Aorta (tissue), 5 donors: ENCODE measurements around the gene EPOP. TPM values are rescaled to one million over a fixed set of nuclear protein-coding genes. Genes with fewer than 3 reads are reported as not detected.

Experiments used
- ATAC-seq: fragments of 200-7000 bp; cut with Tn5 transposase; one replicate; pipeline ENCODE4 v1.9.1; 2022; ENCODE audit warnings: moderate library complexity; ENCODE audit not compliant: low FRiP score
- DNase-seq, 2 donors: peaks; one replicate each; pipeline ENCODE4 v3.0.0-alpha.2; 2020
- H3K27ac ChIP-seq, 2 donors: one replicate each; pipeline ENCODE4 v1.5.1; 2013; ENCODE audit warnings: low read length in 2 of 2, mild to moderate bottlenecking in 2 of 2, moderate library complexity in 2 of 2, control low read depth in 1 of 2, inconsistent platforms in 1 of 2, low read depth in 1 of 2
- H3K27me3 ChIP-seq, 2 donors: one replicate each; pipeline ENCODE4 v1.6.1; 2013; ENCODE audit warnings: control low read depth in 1 of 2, low read length in 1 of 2, mild to moderate bottlenecking in 1 of 2, moderate library complexity in 1 of 2; ENCODE audit not compliant: insufficient read depth in 2 of 2, control insufficient read depth in 1 of 2
- H3K36me3 ChIP-seq, 2 donors: one replicate each; pipeline ENCODE4 v1.6.1; 2013; ENCODE audit warnings: control low read depth in 1 of 2, low read length in 1 of 2, mild to moderate bottlenecking in 1 of 2; ENCODE audit not compliant: insufficient read depth in 2 of 2, control insufficient read depth in 1 of 2
- H3K4me1 ChIP-seq, 2 donors: one replicate each; pipeline ENCODE4 v1.6.1; 2013; ENCODE audit warnings: low read length in 2 of 2, control low read depth in 1 of 2, mild to moderate bottlenecking in 1 of 2, moderate library complexity in 1 of 2; ENCODE audit not compliant: insufficient read depth in 2 of 2, control insufficient read depth in 1 of 2
- H3K4me3 ChIP-seq, 2 donors: one replicate each; pipeline ENCODE4 v1.5.1; 2013; ENCODE audit warnings: low read length in 2 of 2, control low read depth in 1 of 2, mild to moderate bottlenecking in 1 of 2
- H3K9me3 ChIP-seq: one replicate; pipeline ENCODE4 v1.6.1; 2013; ENCODE audit warnings: mild to moderate bottlenecking, low read length; ENCODE audit not compliant: control insufficient read depth
- WGBS, 2 donors: extraction: QIAGEN DNeasy Blood & Tissue Kit; methylation state at CpG; one replicate each; pipeline ENCODE4 v1.1.7; 2013; 5-methylcytosine and 5-hydroxymethylcytosine counted together
- intact Hi-C, 2 donors: fragments of 100-400 bp; cut with DNase I; formaldehyde crosslinking; loops; one replicate each; pipeline versions ENCODE4 v1.14.2 to v1.15.0; 2022
- polyA plus RNA-seq, 2 donors: library from polyadenylated mRNA; stranded (reverse); fragments of 200-250 nt; gene quantifications; one replicate each; pipeline ENCODE4 v1.2.3, GENCODE V29; 2013
- total RNA-seq, 2 donors: library from RNA; stranded (reverse); fragmentation: NEBNext Ultra II Directional; extraction: Animal tissue kit (Norgen Biotek cat#: 25700); gene quantifications; one replicate each; pipeline ENCODE4 v1.2.1, GENCODE V29; 2021
- donor health status: healthy with polysubstance abuse.
- donor health status: Bipolar disorder and iron deficiency.
- donor health status: DM: no; HTN: no; CAD: no.
- donor health status: DM: no; HTN: no; CAD: no.
- donor health status: DM: yes; HTN: yes; CAD: no.

EPOP gene
- total and polyA plus RNA-seq, 4 donors, result 0.64 to 1.5 (median 1.3) TPM; not detected in 1

DNA sequence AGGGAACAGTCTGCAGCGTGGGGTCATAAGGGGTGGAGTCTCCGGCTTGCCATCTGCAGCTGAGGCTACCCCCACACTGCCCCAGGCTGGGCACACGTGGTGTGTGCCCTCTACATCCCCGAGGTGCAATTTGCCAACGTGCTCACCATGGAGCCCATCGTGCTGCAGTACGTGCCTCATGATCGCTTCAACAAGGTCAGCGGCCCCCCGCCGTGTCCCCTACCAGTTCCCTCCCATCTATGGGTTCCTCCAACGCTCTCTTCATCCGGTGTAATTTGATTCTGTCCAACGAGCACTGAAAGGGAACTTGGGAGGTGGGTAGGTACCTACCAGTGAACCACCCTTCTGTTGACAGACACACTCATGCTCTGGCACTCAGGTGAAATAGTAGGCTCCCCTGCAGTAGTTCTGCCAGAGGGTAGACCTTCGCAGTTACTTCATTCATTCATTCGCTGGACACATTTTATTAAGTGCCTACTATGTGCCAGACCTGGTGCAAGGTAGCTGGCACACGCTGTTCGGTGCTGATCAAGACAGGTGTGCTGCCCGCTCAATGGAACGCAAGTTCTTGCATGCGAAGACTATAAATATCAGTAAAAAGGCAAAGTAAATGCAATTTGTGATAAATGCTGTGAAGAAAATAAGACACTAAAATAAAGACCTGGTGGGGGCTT, 33.1 kb upstream of the EPOP start:
- no peaks in the 10 kb centered on the region for H3K27me3 ChIP-seq
- WGBS, 2 donors, result 77 to 81% methylated on average over 21 of the region's 21 CpGs
- no peak for ATAC-seq

DNA sequence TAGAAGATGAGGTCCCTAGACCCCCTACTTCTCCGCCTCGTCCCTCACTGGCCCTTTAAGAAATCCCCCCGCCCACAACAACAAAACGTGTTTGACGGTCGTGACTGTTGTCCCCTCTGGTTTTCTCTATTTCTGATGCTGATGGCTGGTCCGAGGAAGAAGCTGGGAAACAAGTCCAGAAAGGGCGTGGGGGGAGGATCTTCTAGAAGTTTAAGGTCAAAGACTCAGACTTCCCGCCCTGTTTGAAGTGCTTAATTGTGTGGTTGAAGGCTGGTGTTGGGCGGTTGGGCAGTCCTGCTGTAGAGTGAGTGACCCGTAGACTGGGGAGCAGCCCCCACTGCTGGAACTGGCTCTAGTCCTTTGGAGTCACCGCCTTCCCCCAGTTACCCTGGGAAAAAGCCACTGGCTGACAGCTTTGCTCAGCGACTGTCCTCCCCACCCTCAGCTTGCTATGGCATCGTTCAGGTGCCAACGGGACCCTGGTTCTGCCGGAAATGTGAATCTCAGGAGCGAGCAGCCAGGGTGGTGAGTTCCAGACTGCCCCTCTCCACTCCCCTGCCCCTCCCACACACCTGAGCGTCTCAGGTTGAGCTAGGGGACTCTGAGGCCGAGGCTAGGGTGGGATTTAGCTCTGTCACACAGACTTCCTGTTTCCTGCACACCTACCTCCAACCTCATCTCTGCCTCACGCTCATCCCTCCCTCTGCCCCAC, 31.9 kb upstream of the EPOP start:
- Histone ChIP-seq H3K27me3 (no peaks in the 10 kb centered on the region), H3K4me1 (peaks cover 0 to 3% of the 10 kb centered on the region in 2 donors), H3K27ac (peak overlapping the region in 1 of 2 donors; percentile 64), H3K36me3 (no peaks in the 10 kb centered on the region), H3K9me3 (no peaks in the 10 kb centered on the region), H3K4me3 (peak overlapping the region; percentile 85 to 87)
- DNase-seq (no peak), ATAC-seq (no peak)
- WGBS, 2 donors, result 15% methylated on average over 20 of the region's 20 CpGs
- intact Hi-C loops, result loop anchor here in 1 of 2 donors (2.0 kb wide), 1 partner anchor 22 kb away; no protein-coding TSS in a partner anchor

More for the DNA sequence above, 33.1 kb upstream of the EPOP start:
- Histone ChIP-seq H3K4me3 (no peak overlapping the region), H3K9me3 (no peaks in the 10 kb centered on the region), H3K4me1 (peaks cover 0 to 3% of the 10 kb centered on the region in 2 donors), H3K27ac (no peak overlapping the region), H3K36me3 (no peaks in the 10 kb centered on the region)
- intact Hi-C loops, result loop anchor here in 1 of 2 donors (2.0 kb wide), 1 partner anchor 21 kb away; no protein-coding TSS in a partner anchor
- DNase-seq, result no peak

DNA sequence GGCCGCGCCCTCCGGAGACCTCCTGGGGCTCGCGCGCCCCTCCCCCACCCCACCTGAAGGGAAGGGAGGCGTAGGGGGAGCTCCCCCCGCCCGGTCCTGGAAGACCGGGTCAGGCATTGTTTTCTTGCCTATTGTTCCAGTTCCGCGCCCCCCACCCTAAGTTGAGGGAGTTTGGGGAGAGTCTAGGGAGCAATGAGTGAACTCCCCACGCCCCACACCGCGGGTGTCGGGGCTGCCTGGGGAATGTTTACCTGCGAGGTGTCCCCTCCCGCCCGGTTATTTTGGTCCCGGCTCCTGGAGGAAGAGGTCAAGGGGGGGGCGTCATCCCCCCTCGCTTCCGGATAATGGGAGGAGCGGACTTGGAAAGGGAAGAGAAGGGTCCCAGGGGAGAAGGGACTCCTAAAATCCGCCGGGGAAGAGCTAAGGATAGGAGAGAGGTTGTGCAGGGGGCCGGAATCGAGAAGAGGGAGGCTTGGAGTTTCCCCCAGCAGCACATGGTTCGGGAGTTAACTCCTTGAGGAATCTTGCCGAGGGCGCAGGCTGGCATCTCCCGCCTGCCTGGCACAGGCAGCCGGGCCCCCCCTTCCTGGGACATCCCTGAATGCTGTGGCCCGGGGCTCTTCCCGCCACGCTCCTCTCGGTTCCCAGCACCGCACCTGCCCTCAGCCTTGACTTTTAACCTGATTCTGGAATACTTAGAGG, 31.2 kb upstream of the EPOP start:
- Histone ChIP-seq H3K36me3 (no peaks in the 10 kb centered on the region), H3K4me1 (peaks cover 0 to 3% of the 10 kb centered on the region in 2 donors), H3K4me3 (peak overlapping the region; percentile 85 to 87), H3K9me3 (no peaks in the 10 kb centered on the region), H3K27ac (peak overlapping the region in 1 of 2 donors; percentile 64), H3K27me3 (no peaks in the 10 kb centered on the region)
- peak; percentile 71 to 87 for DNase-seq
- WGBS, 2 donors, result 0 to 1% methylated on average over 32 to 38 of the region's 38 CpGs
- intact Hi-C loops, result loop anchor here in 1 of 2 donors (2.0 kb wide), 1 partner anchor 23 kb away; no protein-coding TSS in a partner anchor
- ATAC-seq, result no peak

DNA sequence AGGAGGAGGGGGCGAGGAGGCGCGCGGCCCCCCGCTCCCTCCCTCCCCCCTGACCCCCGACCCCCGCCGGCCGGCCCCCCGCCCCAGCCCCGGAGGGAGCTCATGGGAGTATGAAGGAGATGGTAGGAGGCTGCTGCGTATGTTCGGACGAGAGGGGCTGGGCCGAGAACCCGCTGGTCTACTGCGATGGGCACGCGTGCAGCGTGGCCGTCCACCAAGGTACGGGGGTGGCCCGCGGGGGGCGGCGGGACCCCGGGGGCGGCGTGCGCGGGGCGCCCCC, 30.7 kb upstream of the EPOP start:
- H3K27ac ChIP-seq, result no peak overlapping the region
- H3K4me1 ChIP-seq, result peaks cover 0 to 3% of the 10 kb centered on the region in 2 donors
- H3K9me3 ChIP-seq, result no peaks in the 10 kb centered on the region
- H3K27me3 ChIP-seq, result no peaks in the 10 kb centered on the region
- 0 to 1% methylated on average over 17 to 32 of the region's 32 CpGs for WGBS, 2 donors
- no peak for DNase-seq
- H3K36me3 ChIP-seq, result no peaks in the 10 kb centered on the region
- ATAC-seq, result no peak
- intact Hi-C loops, result no loop called here
- peak overlapping the region; percentile 85 to 87 for H3K4me3 ChIP-seq

DNA sequence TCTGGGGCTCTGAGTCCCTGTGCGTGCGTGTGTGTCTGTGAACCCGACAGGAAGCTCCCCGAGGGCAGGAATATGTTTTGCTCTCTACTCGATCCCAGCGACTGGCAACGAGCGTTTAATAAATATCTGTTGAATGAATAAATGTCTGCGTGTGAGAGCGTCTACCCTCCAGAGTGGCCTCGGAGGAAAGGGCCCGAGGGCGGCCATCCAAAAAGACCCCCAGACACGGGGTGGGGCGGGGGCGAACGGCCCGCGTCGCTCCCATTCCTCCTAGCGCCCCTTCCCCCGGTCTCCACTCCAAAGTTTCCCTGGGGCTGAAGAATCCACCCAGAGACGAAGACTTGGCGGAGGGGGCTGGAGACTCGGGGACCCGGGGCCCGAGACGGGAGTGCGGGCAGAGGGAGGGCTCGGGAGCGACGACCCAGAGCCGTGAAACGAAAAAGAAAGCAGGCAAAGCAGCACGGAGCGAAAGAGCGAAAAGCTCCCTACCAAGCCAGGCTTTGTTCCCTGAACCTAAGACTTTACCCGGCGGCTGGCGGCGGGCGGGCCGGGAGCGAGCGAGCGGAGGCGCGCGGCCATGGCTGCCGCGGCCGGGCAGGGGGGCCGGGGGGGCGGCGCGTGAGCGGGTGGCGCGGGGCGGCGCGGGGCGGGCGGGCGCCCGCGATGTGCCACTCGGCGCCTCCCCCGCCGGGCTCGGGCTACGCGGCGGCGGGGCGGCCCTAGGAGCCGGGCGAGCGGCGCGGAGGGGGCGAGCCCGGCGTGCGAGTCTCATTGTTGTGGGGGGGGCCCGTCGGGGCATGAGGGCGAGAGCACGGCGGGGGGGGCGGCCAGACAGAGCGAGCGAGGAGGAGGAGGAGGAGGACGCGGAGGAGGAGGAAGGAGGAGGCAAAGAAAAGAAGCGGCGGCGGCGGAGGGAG, 30.1 kb upstream of the EPOP start, which contains the start of gene MLLT6:
Gene MLLT6, plus strand, starts transcription at position 668 of the 917 bp plus-strand sequence. CDS start 360 bp downstream, outside the sequence.
- Histone ChIP-seq H3K4me1 (peaks cover 0 to 3% of the 10 kb centered on the region in 2 donors), H3K9me3 (no peaks in the 10 kb centered on the region), H3K4me3 (peak within 1 kb of the TSS; percentile 85 to 87), H3K27ac (peak within 1 kb of the TSS in 1 of 2 donors; percentile 73), H3K27me3 (no peaks in the 10 kb centered on the region), H3K36me3 (no peaks in the 10 kb centered on the region)
- intact Hi-C loops, result no loop called here
- DNase-seq (peak; percentile 87 to 93), ATAC-seq (peak; percentile 76)
- WGBS, 2 donors, result 1% methylated on average over 50 to 99 of the region's 100 CpGs

DNA sequence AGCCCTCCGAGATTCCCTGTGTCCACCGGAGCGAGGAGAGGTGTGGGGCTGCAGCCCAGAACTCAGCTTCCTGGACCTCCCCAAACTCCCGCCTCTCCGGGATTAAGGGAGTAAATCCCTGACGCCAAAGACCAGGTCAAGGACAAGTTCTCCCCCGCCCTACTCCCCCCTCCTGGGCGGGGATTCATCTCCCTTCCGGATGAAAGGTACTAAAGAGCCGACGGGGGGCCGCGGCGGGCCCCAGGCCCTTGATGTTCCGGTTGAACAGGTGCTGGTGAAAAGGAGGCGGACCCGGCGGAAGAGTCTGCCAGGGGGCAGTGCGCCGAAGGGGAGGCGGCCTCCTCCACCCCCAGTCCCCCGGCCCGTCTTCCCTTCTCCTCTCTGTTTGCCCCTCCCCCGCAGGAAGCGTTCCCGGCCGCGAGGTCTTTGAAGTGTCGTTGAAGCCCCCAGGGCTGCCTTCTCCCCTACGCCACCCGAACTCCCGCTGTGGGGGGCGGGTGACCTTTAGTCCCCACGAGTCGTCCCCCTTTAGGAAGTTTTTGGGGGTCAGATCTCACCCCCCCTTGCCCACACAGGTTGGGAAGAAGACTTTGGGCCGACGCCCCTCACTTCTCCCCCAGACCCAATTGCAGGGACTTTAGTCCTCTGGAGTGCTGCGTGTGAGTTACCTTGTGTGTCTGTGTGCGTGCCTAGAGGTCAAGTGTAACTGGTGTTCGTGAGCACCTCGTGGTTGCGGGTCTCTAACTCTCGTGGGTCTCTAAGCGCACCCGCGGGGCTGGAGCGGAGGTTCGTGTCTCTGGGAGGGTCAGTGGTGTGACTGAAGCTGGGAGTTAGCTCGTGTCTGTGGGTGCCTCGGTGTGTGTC, 29.2 kb upstream of the EPOP start:
- 1% methylated on average over 46 to 50 of the region's 50 CpGs for WGBS, 2 donors
- DNase-seq, result peak; percentile 83 to 89

DNA sequence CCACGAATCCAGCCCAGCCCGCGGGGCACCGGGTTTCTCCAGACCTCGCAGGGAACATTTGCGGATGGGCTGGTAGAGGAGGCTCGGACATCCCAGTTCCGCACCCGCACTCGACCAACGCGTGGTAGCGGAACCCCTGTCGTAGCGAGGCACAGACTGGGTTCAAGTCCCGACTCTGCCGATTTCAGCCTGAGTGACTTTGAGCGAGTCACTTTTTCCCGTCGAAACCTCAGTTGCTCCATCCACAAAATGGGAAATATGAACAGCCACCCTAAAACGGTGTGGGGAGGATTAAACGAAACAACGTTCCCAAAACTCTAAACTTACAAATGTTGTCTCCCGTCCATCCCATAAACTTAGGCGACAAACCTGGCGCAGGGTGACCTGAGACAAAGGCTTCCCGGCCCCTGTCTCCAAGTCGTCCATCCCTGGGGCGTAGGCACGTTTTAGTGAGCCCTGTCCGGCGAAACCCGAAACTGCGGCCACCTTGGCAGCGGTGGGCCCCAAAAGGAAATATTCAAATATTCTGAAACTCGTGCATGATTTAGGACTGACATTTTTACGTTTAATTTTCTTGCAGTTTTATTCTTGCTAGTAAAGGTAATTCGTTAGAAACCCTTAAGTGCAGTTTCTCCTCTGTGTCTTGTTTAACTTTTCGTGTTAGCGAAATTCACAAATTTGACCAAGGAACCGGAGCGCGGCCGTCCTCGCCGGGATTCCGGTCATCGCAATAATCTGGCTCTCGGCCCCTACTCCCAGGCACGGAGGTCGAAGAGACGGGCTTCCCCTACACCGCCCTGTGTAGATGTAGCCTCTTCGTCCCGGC, 28.4 kb upstream of the EPOP start:
- intact Hi-C loops, result no loop called here
- 1% methylated on average over 55 of the region's 55 CpGs for WGBS, 2 donors
- DNase-seq, result no peak
- H3K4me1 ChIP-seq, result peaks cover 0 to 3% of the 10 kb centered on the region in 2 donors
- no peaks in the 10 kb centered on the region for H3K36me3 ChIP-seq
- no peaks in the 10 kb centered on the region for H3K27me3 ChIP-seq
- H3K27ac ChIP-seq, result peak overlapping the region in 1 of 2 donors; percentile 38
- H3K4me3 ChIP-seq, result peak overlapping the region; percentile 85 to 87
- no peaks in the 10 kb centered on the region for H3K9me3 ChIP-seq
- ATAC-seq, result no peak

More for the DNA sequence above, 29.2 kb upstream of the EPOP start:
- peak; percentile 28 for ATAC-seq
- Histone ChIP-seq H3K9me3 (no peaks in the 10 kb centered on the region), H3K27ac (peak overlapping the region in 1 of 2 donors; percentile 73), H3K27me3 (no peaks in the 10 kb centered on the region), H3K36me3 (no peaks in the 10 kb centered on the region), H3K4me3 (peak overlapping the region; percentile 85 to 87), H3K4me1 (peaks cover 0 to 3% of the 10 kb centered on the region in 2 donors)
- intact Hi-C loops, result no loop called here
